ENCODE measurements around the gene SMG1. TPM values are rescaled to one million over a fixed set of nuclear protein-coding genes. Genes with fewer than 3 reads are reported as not detected.
"Not testable (repeated sequence)": the region's sequence is repeated elsewhere in the genome, so short reads cannot be mapped to it uniquely, and the experiment has no call there.

SMG1 gene
- total and polyA plus RNA-seq, 10 donors, result 8.4 to 154 (median 114) TPM

DNA sequence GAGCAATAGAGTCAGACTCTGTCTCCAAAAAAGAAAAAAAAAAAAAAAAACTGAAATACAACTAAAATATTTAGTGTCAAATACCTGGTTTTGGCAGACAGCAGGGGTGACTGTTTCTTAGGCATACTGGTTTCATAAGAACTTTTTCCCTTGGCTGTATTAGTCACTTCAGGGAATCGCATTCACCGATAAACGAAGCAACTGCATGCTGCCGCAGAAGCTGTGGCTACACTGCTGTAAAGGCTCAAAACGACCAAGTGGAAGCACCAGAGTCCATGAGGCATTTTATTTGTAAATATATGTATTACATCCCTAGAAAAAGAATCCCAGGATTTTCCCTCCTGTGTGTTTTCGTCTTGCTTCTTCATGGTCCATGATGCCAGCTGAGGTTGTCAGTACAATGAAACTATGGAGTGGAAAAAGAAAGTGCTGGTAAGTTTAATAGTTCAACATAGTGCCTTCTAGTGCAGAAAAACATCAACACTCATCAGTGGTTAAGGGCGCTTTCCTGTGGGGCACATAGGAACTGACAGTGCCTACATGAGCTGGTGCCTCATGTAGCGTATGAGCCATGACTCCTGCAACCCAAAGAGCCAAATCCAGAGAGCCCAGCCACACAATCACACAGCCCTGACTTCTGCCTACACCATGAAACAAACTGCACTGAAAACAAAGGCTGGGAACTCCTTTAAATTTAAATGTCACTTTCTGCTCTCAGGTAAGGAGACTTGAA, 143.3 kb downstream of the SMG1 start:
- no peak for TF ChIP-seq POLR2A (IDR thresholded peaks at IDR 0.05)
- TF ChIP-seq, protein P1, sequence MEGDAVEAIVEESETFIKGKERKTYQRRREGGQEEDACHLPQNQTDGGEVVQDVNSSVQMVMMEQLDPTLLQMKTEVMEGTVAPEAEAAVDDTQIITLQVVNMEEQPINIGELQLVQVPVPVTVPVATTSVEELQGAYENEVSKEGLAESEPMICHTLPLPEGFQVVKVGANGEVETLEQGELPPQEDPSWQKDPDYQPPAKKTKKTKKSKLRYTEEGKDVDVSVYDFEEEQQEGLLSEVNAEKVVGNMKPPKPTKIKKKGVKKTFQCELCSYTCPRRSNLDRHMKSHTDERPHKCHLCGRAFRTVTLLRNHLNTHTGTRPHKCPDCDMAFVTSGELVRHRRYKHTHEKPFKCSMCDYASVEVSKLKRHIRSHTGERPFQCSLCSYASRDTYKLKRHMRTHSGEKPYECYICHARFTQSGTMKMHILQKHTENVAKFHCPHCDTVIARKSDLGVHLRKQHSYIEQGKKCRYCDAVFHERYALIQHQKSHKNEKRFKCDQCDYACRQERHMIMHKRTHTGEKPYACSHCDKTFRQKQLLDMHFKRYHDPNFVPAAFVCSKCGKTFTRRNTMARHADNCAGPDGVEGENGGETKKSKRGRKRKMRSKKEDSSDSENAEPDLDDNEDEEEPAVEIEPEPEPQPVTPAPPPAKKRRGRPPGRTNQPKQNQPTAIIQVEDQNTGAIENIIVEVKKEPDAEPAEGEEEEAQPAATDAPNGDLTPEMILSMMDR (IDR thresholded peaks at IDR 0.05 in 8 of 11, conservative IDR thresholded peaks at IDR 0.05 in 3 of 11), result no peak
- TF ChIP-seq POLR2AphosphoS5 (IDR thresholded peaks at IDR 0.05), result no peak

DNA sequence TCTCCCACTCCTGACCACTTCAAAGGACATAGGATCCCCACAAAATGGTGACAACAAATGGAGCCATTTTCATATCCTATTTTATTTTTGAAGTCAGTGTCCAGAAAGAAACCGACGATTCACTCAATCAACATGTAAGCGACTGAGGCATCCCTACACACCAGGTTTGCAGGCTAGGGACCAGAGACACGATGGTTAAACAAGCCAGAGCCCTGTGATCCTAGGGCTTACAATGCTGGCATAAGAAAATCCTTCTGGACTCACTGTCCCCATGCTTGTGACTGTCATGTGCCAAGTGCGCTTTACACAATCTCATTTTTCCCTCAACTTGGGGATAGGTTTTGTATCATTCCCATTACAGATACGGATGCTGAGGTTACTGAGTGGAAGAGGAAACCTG, 145.0 kb downstream of the SMG1 start:
- WGBS, 5 donors, result 90 to 93% (median 92%) methylated on average over 5 to 6 of the region's 6 CpGs; no CpG with 5 or more reads in 1 of the 5 donors
- H3K27me3 ChIP-seq (replicated peaks in 1 of 7); intact Hi-C loops (cut with DNase I; ENCODE audit: low total_unique reads); H3K4me3 ChIP-seq; DNase-seq; H3K27ac ChIP-seq; H3K9me3 ChIP-seq: not testable (repeated sequence)
- Histone ChIP-seq H3K4me1 (peaks cover 9 to 38% (median 22%) of the 10 kb centered on the region in 6 donors), H3K36me3 (peaks cover 0 to 55% (median 40%) of the 10 kb centered on the region in 6 donors)

More for the DNA sequence above, 143.3 kb downstream of the SMG1 start:
- no peaks in the 10 kb centered on the region for H3K9me3 ChIP-seq
- no peaks in the 10 kb centered on the region for H3K27me3 ChIP-seq (replicated peaks in 1 of 7)
- peaks cover 25 to 55% (median 39%) of the 10 kb centered on the region in 6 donors for H3K4me1 ChIP-seq
- intact Hi-C loops (cut with DNase I; ENCODE audit: low total_unique reads), result no loop called here
- no peak for DNase-seq
- peaks cover 0 to 71% (median 55%) of the 10 kb centered on the region in 6 donors for H3K36me3 ChIP-seq
- no peak overlapping the region for H3K4me3 ChIP-seq
- peak overlapping the region in 1 of 8 donors; percentile 56 for H3K27ac ChIP-seq
- 81 to 89% (median 86%) methylated on average over 8 of the region's 8 CpGs for WGBS, 5 donors

DNA sequence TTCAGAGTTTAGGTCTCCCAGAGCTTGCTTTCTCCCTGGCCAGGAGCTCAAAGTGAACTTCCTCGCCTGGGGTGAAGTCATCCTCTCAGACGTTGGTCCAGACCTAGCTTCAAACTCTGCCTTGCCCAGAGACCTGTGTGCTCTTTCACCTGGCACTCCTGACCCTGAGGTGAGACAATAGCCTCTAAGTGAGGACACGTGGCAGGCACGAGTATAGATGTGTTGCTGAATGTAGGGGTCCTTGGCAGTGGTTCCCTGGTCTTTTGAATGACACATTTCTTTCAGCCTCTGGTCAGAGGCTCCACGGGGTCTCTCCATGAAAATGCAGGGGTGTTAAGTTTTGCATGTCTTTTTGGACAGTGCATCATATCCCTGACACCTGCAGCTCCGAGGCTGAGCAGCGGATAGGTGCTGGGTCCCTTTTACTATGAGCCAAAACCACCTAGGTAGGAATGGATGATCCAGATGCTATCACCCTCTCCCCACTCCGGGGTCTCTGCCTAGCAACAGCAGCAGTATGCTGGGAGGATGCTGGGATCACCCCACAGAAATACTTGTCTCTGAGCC, 145.7 kb downstream of the SMG1 start:
- not testable (repeated sequence) for H3K27me3 ChIP-seq (replicated peaks in 1 of 7)
- 62 to 74% (median 72%) methylated on average over 7 to 8 of the region's 8 CpGs for WGBS, 5 donors

DNA sequence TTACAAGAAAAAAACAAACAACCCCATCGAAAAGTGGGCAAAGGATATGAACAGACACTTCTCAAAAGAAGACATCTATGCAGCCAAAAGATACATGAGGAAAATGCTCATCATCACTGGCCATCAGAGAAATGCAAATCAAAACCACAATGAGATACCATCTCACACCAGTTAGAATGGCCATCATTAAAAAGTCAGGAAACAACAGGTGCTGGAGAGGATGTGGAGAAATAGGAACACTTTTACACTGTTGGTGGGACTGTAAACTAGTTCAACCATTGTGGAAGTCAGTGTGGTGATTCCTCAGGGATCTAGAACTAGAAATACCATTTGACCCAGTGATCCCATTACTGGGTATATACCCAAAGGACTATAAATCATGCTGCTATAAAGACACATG, 148.5 kb downstream of the SMG1 start:
- DNase-seq; H3K4me3 ChIP-seq; intact Hi-C loops (cut with DNase I; ENCODE audit: low total_unique reads); H3K9me3 ChIP-seq; H3K27me3 ChIP-seq (replicated peaks in 1 of 7); H3K4me1 ChIP-seq; H3K27ac ChIP-seq: not testable (repeated sequence)
- WGBS, 5 donors, result 93 to 100% (median 100%) methylated on average over 1 of the region's 1 CpG
- peaks cover 0 to 19% (median 4%) of the 10 kb centered on the region in 6 donors for H3K36me3 ChIP-seq

More for the DNA sequence above, 145.7 kb downstream of the SMG1 start:
- H3K36me3 ChIP-seq, result peaks cover 0 to 48% (median 33%) of the 10 kb centered on the region in 6 donors
- TF ChIP-seq POLR2AphosphoS5 (IDR thresholded peaks at IDR 0.05), result peak in 1 of 3 donors; percentile 26
- intact Hi-C loops (cut with DNase I; ENCODE audit: low total_unique reads); H3K4me3 ChIP-seq; H3K27ac ChIP-seq; H3K9me3 ChIP-seq; DNase-seq: not testable (repeated sequence)
- peaks cover 4 to 31% (median 16%) of the 10 kb centered on the region in 6 donors for H3K4me1 ChIP-seq

DNA sequence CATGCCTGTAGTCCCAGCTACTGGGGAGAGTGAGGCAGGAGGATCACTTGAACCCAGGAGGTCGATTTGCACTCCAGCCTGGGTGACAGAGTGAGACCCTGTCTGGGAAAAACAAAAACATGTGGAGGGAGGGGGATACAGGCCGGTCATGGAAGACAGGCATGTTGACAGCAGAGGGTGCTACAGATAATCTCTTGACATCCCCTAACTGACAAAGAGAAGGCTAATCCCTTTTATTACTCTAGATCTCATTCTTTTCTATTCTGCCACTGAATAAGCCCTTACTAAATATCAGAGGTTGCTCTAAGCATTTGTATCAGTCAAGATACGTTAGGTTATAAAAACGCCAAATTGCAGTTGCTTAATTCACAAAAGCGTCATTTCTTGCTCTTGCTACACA, 149.9 kb downstream of the SMG1 start:
- intact Hi-C loops (cut with DNase I; ENCODE audit: low total_unique reads), result not testable (repeated sequence)

DNA sequence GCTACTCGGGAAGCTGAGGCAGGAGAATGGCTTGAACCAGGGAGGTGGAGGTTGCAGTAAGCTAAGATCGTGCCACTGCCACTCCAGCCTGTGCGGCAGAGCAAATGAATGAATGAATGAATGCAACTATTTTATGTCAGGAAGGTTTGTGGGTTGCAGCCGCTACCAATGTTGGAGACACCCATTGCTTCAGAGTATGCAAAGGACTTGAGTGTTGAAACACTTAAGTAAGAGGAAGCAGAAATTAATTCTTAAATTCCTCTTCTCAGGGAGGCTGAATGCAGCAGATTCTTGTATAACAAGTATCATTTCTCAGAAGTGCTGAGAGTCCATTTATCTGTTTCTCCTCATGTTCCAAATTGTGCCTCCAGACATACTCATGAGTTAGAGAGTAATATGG, 151.6 kb downstream of the SMG1 start:
- H3K4me3 ChIP-seq; H3K36me3 ChIP-seq; H3K9me3 ChIP-seq; H3K27me3 ChIP-seq (replicated peaks in 1 of 7); intact Hi-C loops (cut with DNase I; ENCODE audit: low total_unique reads); DNase-seq; H3K4me1 ChIP-seq: not testable (repeated sequence)
- peak overlapping the region in 5 of 8 donors; percentile 25 to 71 (median 68) for H3K27ac ChIP-seq
- 58 to 88% (median 70%) methylated on average over 4 of the region's 4 CpGs for WGBS, 5 donors

More for the DNA sequence above, 149.9 kb downstream of the SMG1 start:
- H3K9me3 ChIP-seq; H3K4me3 ChIP-seq; H3K36me3 ChIP-seq; H3K27me3 ChIP-seq (replicated peaks in 1 of 7); DNase-seq; H3K4me1 ChIP-seq: not testable (repeated sequence)
- WGBS, 5 donors, result 53 to 82% (median 66%) methylated on average over 5 of the region's 5 CpGs
- peak overlapping the region in 2 of 8 donors; percentile 36 to 68 for H3K27ac ChIP-seq

DNA sequence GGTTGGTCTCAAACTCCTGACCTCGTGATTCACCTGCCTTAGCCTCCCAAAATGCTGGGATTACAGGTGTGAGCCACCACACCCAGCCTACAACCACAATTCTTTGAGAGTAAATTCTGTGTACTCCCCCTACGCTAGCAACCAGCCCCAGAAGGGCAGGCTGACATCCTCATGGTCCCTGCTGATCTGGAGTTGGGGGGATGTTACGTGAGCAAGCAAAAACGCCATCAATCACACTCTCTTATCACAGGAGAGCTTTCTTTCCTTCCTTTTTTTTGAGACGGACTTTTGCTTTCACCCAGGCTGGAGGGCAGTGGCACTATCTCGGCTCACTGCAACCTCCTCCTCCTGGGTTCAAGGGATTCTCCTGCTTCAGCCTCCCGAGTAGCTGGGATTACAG, 154.0 kb downstream of the SMG1 start:
- DNase-seq; intact Hi-C loops (cut with DNase I; ENCODE audit: low total_unique reads); H3K4me3 ChIP-seq; H3K27ac ChIP-seq; H3K4me1 ChIP-seq; H3K9me3 ChIP-seq; H3K36me3 ChIP-seq; H3K27me3 ChIP-seq (replicated peaks in 1 of 7): not testable (repeated sequence)
- WGBS, 5 donors, result 43 to 66% (median 54%) methylated on average over 7 of the region's 7 CpGs

DNA sequence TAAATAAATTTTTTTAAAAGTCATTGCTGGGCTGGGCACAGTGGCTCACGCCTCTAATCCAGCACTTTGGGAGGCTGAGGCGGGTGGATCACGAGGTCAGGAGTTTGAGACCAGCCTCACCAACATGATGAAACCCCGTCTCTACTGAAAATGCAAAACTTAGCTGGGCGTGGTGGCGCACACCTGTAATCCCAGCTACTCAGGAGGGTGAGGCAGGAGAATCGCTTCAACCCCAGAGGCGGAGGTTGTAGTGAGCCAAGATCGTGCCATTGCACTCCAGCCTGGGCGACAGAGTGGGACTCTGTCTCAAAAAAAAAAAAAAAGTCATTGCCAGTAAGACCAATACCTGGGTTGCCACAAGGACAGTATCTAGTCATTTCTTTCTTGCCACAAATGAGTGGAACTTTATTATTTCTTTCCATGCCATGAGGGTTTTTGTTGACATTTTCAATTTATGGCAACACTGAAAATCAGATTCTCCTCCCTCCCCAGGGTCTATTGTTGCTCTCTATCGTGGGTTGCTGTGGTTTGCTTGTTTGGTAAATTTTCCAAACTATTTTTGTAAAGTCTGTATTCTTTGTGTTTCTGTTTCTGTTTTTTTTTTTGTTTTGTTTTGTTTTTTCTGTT, 155.8 kb downstream of the SMG1 start:
- H3K27me3 ChIP-seq (replicated peaks in 1 of 7); H3K27ac ChIP-seq; H3K4me3 ChIP-seq; DNase-seq; H3K4me1 ChIP-seq; H3K9me3 ChIP-seq; H3K36me3 ChIP-seq; intact Hi-C loops (cut with DNase I; ENCODE audit: low total_unique reads): not testable (repeated sequence)
- WGBS, 5 donors, result 86 to 94% (median 88%) methylated on average over 11 of the region's 11 CpGs

DNA sequence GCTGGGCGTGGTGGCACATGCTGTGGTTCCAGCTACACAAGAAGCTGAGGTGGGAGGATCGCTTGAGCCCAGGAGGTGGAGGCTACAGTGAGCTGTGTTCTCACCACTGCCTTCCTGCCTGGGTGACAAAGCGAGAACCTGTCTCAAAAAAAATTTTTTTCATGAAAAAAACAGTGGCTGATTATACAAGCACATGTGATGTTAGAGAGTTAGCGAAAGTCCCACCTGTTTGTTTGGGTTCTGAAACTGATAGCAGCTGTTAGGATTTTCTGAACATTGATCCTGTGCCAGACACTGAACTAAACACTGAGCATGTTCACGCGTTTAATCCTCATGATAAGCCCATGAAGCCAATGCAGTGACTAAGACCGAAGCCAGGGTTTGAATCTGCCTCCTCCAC, 159.0 kb downstream of the SMG1 start:
- H3K36me3 ChIP-seq; H3K27ac ChIP-seq; H3K27me3 ChIP-seq (replicated peaks in 1 of 7); H3K9me3 ChIP-seq; DNase-seq; H3K4me1 ChIP-seq; H3K4me3 ChIP-seq; intact Hi-C loops (cut with DNase I; ENCODE audit: low total_unique reads): not testable (repeated sequence)
- WGBS, 5 donors, result 44 to 63% (median 54%) methylated on average over 6 of the region's 7 CpGs

All from spleen (tissue), 11 donors.